Activated gamma-delta T cell treated with Interleukin-2 at 50 U/mL for 16 hours (primary cell): Measurements from ENCODE around the gene ZNRD2.
"Not testable (repeated sequence)": the region's sequence is repeated elsewhere in the genome, so short reads cannot be mapped to it uniquely, and the experiment has no call there.

Experiments
- DNase-seq: peaks from one replicate; pipeline ENCODE4 v3.0.0-alpha.2; 2020

Gene ZNRD2

GRCh38 chr11:65556470-65557279 is 13.6 kb upstream of the ZNRD2 start:
- no peak for DNase-seq

- no peak for DNase-seq
Observed at GRCh38 chr11:65557280-65558001, 12.8 kb upstream of the ZNRD2 start.

GRCh38 chr11:65558002-65558929 is 12.0 kb upstream of the ZNRD2 start, which contains the start of gene LTBP3:
Gene LTBP3 (minus strand): TSS chr11:65558359. CDS start chr11:65557959, 400 bp downstream.
- peak; percentile 39 for DNase-seq

- no peak for DNase-seq
Observed at GRCh38 chr11:65558930-65559509, 11.3 kb upstream of the ZNRD2 start.

GRCh38 chr11:65559535-65559934 is 10.7 kb upstream of the ZNRD2 start:
- no peak for DNase-seq

- DNase-seq, result no peak
Observed at GRCh38 chr11:65559951-65560537, 10.2 kb upstream of the ZNRD2 start.

GRCh38 chr11:65560555-65561418 is 9.5 kb upstream of the ZNRD2 start:
- no peak for DNase-seq

- no peak for DNase-seq
Observed at GRCh38 chr11:65562020-65562419, 8.3 kb upstream of the ZNRD2 start.

- no peak for DNase-seq
Observed at GRCh38 chr11:65562788-65563187, 7.5 kb upstream of the ZNRD2 start.

GRCh38 chr11:65563601-65564000 is 6.7 kb upstream of the ZNRD2 start:
- no peak for DNase-seq

- DNase-seq, result not testable (repeated sequence)
Observed at GRCh38 chr11:65564879-65565559, 5.3 kb upstream of the ZNRD2 start.

GRCh38 chr11:65565624-65566453 is 4.4 kb upstream of the ZNRD2 start:
- peak; percentile 54 for DNase-seq

GRCh38 chr11:65569164-65569972 is 909 bp upstream of the ZNRD2 start:
- no peak for DNase-seq

- DNase-seq, result no peak
Observed at GRCh38 chr11:65571420-65571819, 1.1 kb downstream of the ZNRD2 start.

GRCh38 chr11:65571940-65572339 is 1.7 kb downstream of the ZNRD2 start:
- DNase-seq, result no peak

GRCh38 chr11:65572356-65573051 is 2.2 kb downstream of the ZNRD2 start, which contains the start of gene FAM89B:
Gene FAM89B (plus strand): TSS chr11:65572538. CDS start chr11:65572670, 132 bp downstream.
- DNase-seq, result peak; percentile 90

- DNase-seq, result no peak
Observed at GRCh38 chr11:65573391-65574079, 3.3 kb downstream of the ZNRD2 start.
